Uterus (tissue), 4 donors: ENCODE data around the gene HOXA6. TPM values are rescaled to one million over a fixed set of nuclear protein-coding genes. Genes with fewer than 3 reads are reported as not detected.
A peak's percentile ranks its signal among the peaks of the same experiment; 100 is the strongest.

Source experiments
- DNase-seq, 2 donors: peaks; one replicate each; pipeline ENCODE4 v3.0.0-alpha.2; 2019 to 2020
- H3K27ac ChIP-seq, 2 donors: fragments of 200-600 bp; sonication (generic); 1 replicate in 1 of 2; 2 replicates in 1 of 2; pipeline ENCODE4 v1.5.1; 2016 to 2018
- H3K27me3 ChIP-seq, 2 donors: fragments of 200-600 bp; sonication (generic); one replicate each; pipeline ENCODE4 v1.5.1; 2018 to 2019; ENCODE audit warnings: control low read depth in 1 of 2
- H3K36me3 ChIP-seq, 2 donors: fragments of 200-600 bp; sonication (generic); one replicate each; pipeline ENCODE4 v1.5.1; 2019; ENCODE audit warnings: control low read depth in 1 of 2
- H3K4me1 ChIP-seq, 2 donors: fragments of 200-600 bp; sonication (generic); one replicate each; pipeline ENCODE4 v1.5.1; 2018 to 2019; ENCODE audit warnings: control low read depth in 1 of 2
- H3K4me3 ChIP-seq, 2 donors: fragments of 200-600 bp; sonication (generic); 1 replicate in 1 of 2; 2 replicates in 1 of 2; pipeline ENCODE4 v1.5.1; 2018 to 2019; ENCODE audit warnings: mild to moderate bottlenecking in 1 of 2
- H3K9me3 ChIP-seq, 2 donors: fragments of 200-600 bp; sonication (generic); one replicate each; pipeline ENCODE4 v1.5.1; 2019; ENCODE audit warnings: control low read depth in 1 of 2
- CTCF ChIP-seq, 4 experiments: fragments of 200-600 bp in 2 of 4; fragments of 450-650 bp in 2 of 4; sonication (generic) in 2 of 4; IDR thresholded peaks; one replicate each; pipeline ENCODE4 v1.5.1; 2016 to 2019; ENCODE audit warnings: antibody characterized with exemption in 4 of 4, mild to moderate bottlenecking in 2 of 4, moderate library complexity in 1 of 4
- POLR2A ChIP-seq, 2 donors: fragments of 450-650 bp; IDR thresholded peaks; one replicate each; pipeline ENCODE4 v1.6.1; 2016; ENCODE audit warnings: antibody characterized with exemption in 2 of 2, mild to moderate bottlenecking in 1 of 2, moderate library complexity in 1 of 2
- intact Hi-C: fragments of 100-400 bp; cut with DNase I; formaldehyde crosslinking; loops from one replicate; pipeline ENCODE4 v1.15.1; 2023; ENCODE audit warnings: low total_unique reads
- total RNA-seq, 4 donors: library from RNA; depleted of rRNA in 3 of 4; stranded (reverse); fragments of >200 nt in 3 of 4; gene quantifications; one replicate each; pipeline versions ENCODE4 v1.1.0 to v1.2.4, GENCODE V29; 2014 to 2023
- donor health status: DM: yes; HTN: yes; CAD: no.

HOXA6 gene
- total RNA-seq, 4 donors from 2014 or later, result 1.8 to 19.1 (median 15.4) TPM

DNA sequence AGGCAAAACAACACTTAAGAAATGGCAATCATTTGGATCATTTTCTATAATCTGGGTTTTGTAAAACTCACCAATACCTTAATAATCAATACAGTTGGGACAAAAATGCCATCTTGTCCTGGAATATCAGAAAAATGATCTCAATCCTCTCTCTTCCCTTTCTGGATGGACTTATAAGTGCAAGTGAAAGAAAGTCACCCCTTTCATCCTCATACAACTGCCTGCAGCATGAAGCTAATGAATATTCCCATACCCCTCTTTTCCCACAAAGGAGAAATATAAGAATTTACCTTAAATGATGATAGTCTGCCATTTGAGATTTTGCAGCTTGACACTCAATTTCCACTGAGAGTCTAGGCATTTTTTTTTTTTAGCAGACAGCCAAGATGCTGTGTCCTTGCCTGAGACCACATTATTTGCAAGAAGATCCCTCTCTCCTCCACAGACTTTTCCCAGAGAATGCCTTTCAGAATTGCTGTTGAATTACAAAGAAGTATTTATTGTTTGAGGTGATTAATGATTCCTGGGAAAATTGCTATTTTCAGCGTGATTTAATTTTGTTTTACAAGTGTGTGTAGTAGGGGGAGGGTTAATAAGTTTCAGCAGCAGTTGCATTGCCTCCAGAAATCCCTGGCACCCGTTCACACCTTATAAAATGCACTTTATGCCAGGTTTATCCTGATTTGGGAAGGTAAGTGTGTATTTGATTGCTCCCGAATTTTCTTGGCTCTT is 20.8 kb downstream of the HOXA6 start:
- H3K36me3 ChIP-seq, result no peaks in the 10 kb centered on the region
- DNase-seq, result no peak
- no peak for TF ChIP-seq CTCF (IDR thresholded peaks at IDR 0.05)
- no peak for TF ChIP-seq POLR2A (IDR thresholded peaks at IDR 0.05)
- no peak overlapping the region for H3K27ac ChIP-seq
- no peak overlapping the region for H3K4me3 ChIP-seq
- no peaks in the 10 kb centered on the region for H3K9me3 ChIP-seq
- intact Hi-C loops, result no loop called here
- no peaks in the 10 kb centered on the region for H3K27me3 ChIP-seq
- H3K4me1 ChIP-seq, result no peaks in the 10 kb centered on the region

DNA sequence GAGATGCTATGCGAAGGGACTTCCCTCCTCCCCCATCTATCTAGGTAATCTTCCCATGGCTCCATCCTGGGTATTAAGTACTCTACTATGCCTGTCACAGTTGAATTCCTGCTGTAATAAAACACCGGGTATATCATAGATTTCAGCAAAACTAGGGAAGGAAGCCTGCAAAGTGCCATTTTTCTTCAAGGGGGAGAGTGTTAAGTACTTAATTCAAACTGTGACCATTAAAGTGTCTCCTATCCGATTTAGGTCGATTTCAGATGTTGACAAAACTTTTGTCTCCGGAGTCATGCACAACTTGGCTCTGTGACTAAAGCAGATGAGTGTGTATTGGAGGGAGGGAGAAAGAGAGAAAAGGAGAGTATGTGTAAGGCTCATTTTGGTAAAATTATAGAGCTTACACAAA is 21.6 kb downstream of the HOXA6 start:
- intact Hi-C loops, result no loop called here
- H3K4me1 ChIP-seq, result no peaks in the 10 kb centered on the region
- H3K36me3 ChIP-seq, result no peaks in the 10 kb centered on the region
- no peak for DNase-seq
- TF ChIP-seq POLR2A (IDR thresholded peaks at IDR 0.05) (no peak), CTCF (IDR thresholded peaks at IDR 0.05) (no peak)
- no peak overlapping the region for H3K27ac ChIP-seq
- H3K27me3 ChIP-seq, result no peaks in the 10 kb centered on the region
- H3K4me3 ChIP-seq, result no peak overlapping the region
- H3K9me3 ChIP-seq, result no peaks in the 10 kb centered on the region

DNA sequence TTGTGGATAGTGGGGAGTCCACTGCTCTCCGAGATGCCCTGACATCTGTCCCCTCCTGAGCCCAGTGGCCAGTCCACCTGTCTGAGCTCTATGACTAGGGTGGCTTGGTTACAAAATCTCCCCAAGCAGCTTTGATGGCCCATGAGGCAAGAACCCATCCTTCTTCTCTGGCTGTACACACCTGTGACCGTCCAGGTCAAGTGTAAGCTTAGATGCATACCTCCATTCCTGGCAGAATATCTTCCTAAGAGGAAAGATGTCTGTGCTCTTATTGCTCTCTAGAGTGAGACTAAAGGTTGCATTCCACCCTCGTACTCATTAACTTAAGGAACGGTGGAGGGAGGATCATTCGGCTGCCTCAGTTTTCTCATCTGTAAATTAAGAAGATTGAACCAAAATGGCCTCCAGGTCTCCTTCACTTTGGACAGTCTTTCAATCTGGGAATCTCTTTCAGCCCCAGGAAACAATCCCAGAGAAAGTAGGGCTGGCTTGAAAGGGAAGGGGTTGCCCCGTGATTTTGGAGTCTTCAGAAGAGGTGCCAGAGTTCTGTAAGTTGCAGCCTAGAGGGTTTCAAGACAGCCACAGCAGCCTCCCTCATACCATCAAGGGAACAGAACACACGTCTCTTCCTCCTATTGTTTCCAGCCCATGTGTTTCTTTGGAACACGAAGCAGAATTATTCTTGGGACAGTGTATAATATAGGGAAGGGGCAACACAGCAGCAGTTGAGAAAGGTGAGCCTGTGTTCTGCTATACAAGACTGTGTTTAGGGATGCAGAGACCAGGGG is 22.5 kb downstream of the HOXA6 start:
- Histone ChIP-seq H3K4me1 (no peaks in the 10 kb centered on the region), H3K27me3 (no peaks in the 10 kb centered on the region), H3K9me3 (no peaks in the 10 kb centered on the region), H3K36me3 (no peaks in the 10 kb centered on the region), H3K27ac (peak overlapping the region in 1 of 2 donors; percentile 39), H3K4me3 (no peak overlapping the region)
- intact Hi-C loops, result no loop called here
- DNase-seq, result no peak
- TF ChIP-seq CTCF (IDR thresholded peaks at IDR 0.05), result no peak
- TF ChIP-seq POLR2A (IDR thresholded peaks at IDR 0.05), result no peak

GRCh38 chr7:27124096-27124901 is 23.3 kb downstream of the HOXA6 start:
- Histone ChIP-seq H3K27me3 (no peaks in the 10 kb centered on the region), H3K36me3 (no peaks in the 10 kb centered on the region), H3K4me3 (no peak overlapping the region), H3K27ac (peak overlapping the region in 1 of 2 donors; percentile 39), H3K4me1 (no peaks in the 10 kb centered on the region), H3K9me3 (no peaks in the 10 kb centered on the region)
- intact Hi-C loops, result no loop called here
- peak; percentile 64 to 80 for DNase-seq
- TF ChIP-seq CTCF (IDR thresholded peaks at IDR 0.05), result no peak
- TF ChIP-seq POLR2A (IDR thresholded peaks at IDR 0.05), result no peak
